SU-DHL-6 (cell line): ENCODE data around the gene SAMSN1.

Source experiments
- H2AFZ ChIP-seq: fragments of 200-600 bp; sonication (generic); 2 replicates; pipeline ENCODE4 v1.6.1; 2014; ENCODE audit warnings: low read depth, mild to moderate bottlenecking, moderate library complexity, mixed read lengths, antibody characterized with exemption, low read length; ENCODE audit not compliant: severe bottlenecking
- H3F3A ChIP-seq: fragments of 200-600 bp; shearing (Covaris generic); 2 replicates; pipeline ENCODE4 v1.6.0; 2016; ENCODE audit warnings: antibody characterized with exemption, mild to moderate bottlenecking; ENCODE audit not compliant: insufficient read depth
- H3K27ac ChIP-seq: fragments of 200-600 bp; sonication (generic); 2 replicates; pipeline ENCODE4 v1.5.1; 2016; ENCODE audit warnings: low read depth, mild to moderate bottlenecking, low read length, moderate library complexity, mixed read lengths
- H3K27me3 ChIP-seq: fragments of 200-600 bp; sonication (generic), shearing (Covaris generic); 2 replicates; pipeline ENCODE4 v1.6.0; 2014; ENCODE audit warnings: mild to moderate bottlenecking, low read length
- H3K36me3 ChIP-seq: fragments of 200-600 bp; sonication (generic); 2 replicates; pipeline ENCODE4 v1.6.1; 2014; ENCODE audit warnings: mild to moderate bottlenecking, low read length, mixed read lengths
- H3K4me2 ChIP-seq: fragments of 300-600, 200-600 bp; shearing (Covaris generic), sonication (generic); 2 replicates; pipeline ENCODE4 v1.6.0; 2014; ENCODE audit warnings: low read length, low read depth, mild to moderate bottlenecking; ENCODE audit not compliant: poor library complexity, severe bottlenecking
- H3K4me3 ChIP-seq: fragments of 200-600 bp; sonication (generic); 2 replicates; pipeline ENCODE4 v1.5.1; 2014; ENCODE audit warnings: antibody characterized with exemption, low read length, mild to moderate bottlenecking, mixed read lengths; ENCODE audit not compliant: insufficient read depth, poor library complexity, severe bottlenecking
- H3K79me2 ChIP-seq: fragments of 200-600 bp; sonication (generic); 2 replicates; pipeline ENCODE4 v1.6.1; 2014; ENCODE audit warnings: mild to moderate bottlenecking, low read length, moderate library complexity; ENCODE audit not compliant: insufficient read depth
- H3K9ac ChIP-seq: fragments of 200-600 bp; sonication (generic); 2 replicates; pipeline ENCODE4 v1.7.0; 2014; ENCODE audit warnings: mild to moderate bottlenecking, low read length
- H3K9me2 ChIP-seq: fragments of 200-600 bp; sonication (generic); replicated peaks from 2 replicates; pipeline ENCODE4 v1.6.1; 2014; ENCODE audit warnings: low read length; ENCODE audit not compliant: insufficient read depth
- H3K9me3 ChIP-seq: fragments of 200-600 bp; sonication (generic); 2 replicates; pipeline ENCODE4 v1.6.1; 2014; ENCODE audit warnings: low read length, mixed read lengths; ENCODE audit not compliant: insufficient read depth
- H4K20me1 ChIP-seq: fragments of 200-600 bp; sonication (generic); 2 replicates; pipeline ENCODE4 v1.6.1; 2014; ENCODE audit warnings: low read depth, mild to moderate bottlenecking, antibody characterized with exemption, low read length, moderate library complexity, mixed read lengths
- EZH2phosphoT487 ChIP-seq: fragments of 200-600 bp; sonication (generic), shearing (Covaris generic); conservative IDR thresholded peaks from 2 replicates; pipeline ENCODE4 v1.6.1; 2018; ENCODE audit warnings: mild to moderate bottlenecking, antibody characterized with exemption, low read length, moderate library complexity, mixed read lengths
- TF ChIP-seq, protein P1 (sequence below): fragments of 200-600 bp; sonication (generic); IDR thresholded peaks from one replicate; pipeline ENCODE4 v1.5.1; 2017; ENCODE audit warnings: antibody characterized with exemption, mild to moderate bottlenecking, low read length, moderate library complexity; ENCODE audit not compliant: insufficient read depth, poor library complexity, severe bottlenecking

Gene SAMSN1

DNA sequence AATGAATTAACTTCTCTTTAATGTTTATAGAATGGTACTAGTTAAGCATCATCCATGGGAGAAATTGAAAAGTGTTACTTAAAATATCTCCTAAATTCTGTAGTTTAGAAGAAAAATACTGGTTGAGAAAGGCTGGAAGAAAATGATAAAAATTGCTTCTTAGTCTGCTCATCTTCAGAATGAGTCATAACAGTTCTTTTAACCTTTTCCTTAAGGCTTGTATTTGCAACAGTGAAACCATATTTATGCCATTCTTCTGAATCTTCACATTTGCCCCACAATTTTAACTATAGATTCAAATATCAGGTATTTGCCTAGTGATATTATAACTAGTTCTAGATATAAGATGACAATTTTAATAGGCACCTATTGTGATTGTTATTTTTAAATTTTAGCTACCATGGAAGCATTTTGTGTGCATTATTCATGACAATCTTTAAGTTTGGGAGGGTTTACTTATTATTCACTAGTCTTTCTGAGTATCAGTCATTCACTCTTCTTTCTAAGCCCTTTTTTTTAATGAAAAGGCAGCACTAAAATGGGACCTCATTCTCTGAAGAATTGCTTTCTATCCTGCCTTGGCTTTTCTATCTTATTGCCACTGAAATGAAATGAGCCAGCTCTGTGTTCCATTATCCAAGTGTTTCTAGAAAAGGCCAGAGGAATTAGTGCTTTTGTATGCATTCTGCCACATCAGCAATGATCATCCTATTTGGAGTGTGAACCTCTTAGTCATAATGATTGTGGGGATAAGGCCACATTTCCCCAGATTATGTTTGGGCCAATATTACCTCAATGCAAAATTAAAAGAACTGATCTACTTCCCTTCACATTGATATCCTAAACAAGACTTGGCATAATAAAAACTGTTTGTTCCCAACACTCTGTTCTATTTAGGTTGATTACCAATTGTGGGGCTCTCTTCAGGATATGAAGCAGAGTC, 58.4 kb downstream of the SAMSN1 start:
- H3K9me2 ChIP-seq: no peaks in the 10 kb centered on the region
- H3K36me3 ChIP-seq: no peaks in the 10 kb centered on the region; the same call in 1 of the 2 replicates
- TF ChIP-seq, protein P1, sequence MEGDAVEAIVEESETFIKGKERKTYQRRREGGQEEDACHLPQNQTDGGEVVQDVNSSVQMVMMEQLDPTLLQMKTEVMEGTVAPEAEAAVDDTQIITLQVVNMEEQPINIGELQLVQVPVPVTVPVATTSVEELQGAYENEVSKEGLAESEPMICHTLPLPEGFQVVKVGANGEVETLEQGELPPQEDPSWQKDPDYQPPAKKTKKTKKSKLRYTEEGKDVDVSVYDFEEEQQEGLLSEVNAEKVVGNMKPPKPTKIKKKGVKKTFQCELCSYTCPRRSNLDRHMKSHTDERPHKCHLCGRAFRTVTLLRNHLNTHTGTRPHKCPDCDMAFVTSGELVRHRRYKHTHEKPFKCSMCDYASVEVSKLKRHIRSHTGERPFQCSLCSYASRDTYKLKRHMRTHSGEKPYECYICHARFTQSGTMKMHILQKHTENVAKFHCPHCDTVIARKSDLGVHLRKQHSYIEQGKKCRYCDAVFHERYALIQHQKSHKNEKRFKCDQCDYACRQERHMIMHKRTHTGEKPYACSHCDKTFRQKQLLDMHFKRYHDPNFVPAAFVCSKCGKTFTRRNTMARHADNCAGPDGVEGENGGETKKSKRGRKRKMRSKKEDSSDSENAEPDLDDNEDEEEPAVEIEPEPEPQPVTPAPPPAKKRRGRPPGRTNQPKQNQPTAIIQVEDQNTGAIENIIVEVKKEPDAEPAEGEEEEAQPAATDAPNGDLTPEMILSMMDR: no peak
- TF ChIP-seq EZH2phosphoT487: no peak
- no peaks in the 10 kb centered on the region for H3K27me3 ChIP-seq
- no peak overlapping the region for H3K27ac ChIP-seq
- H2AFZ ChIP-seq: no peak overlapping the region
- H3K79me2 ChIP-seq: no peaks in the 10 kb centered on the region
- no peaks in the 10 kb centered on the region; the same call in 1 of the 2 replicates for H3F3A ChIP-seq
- no peak overlapping the region for H3K4me3 ChIP-seq
- no peak overlapping the region for H3K9ac ChIP-seq
- no peak overlapping the region for H3K4me2 ChIP-seq
- no peaks in the 10 kb centered on the region for H3K9me3 ChIP-seq
- no peaks in the 10 kb centered on the region for H4K20me1 ChIP-seq

DNA sequence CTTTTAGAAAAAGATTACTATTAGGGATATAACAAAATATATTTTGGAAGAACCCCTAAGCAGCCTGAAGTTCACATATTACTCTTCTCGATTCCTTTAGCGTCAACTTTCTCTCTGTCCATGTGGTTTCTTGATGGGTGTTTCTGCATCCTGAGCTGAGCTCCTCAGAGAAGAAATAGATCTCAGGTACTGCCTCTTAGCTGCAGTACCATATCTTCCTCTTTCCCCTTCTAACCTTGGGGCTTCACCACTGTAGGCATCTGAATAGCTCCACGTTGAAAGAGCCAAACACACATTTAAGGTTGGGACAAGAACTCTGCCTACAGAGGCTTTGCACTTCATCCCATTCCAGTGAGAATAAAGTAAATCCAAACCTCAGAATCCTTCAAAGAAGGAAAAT, 59.2 kb downstream of the SAMSN1 start:
- H2AFZ ChIP-seq: no peak overlapping the region
- TF ChIP-seq EZH2phosphoT487: no peak
- no peaks in the 10 kb centered on the region for H3K9me2 ChIP-seq
- H3K36me3 ChIP-seq: no peaks in the 10 kb centered on the region; the same call in 1 of the 2 replicates
- no peak overlapping the region for H3K27ac ChIP-seq
- no peak overlapping the region for H3K4me3 ChIP-seq
- H3F3A ChIP-seq: no peaks in the 10 kb centered on the region; the same call in 1 of the 2 replicates
- H3K27me3 ChIP-seq: no peaks in the 10 kb centered on the region
- H3K9ac ChIP-seq: no peak overlapping the region
- no peak overlapping the region for H3K4me2 ChIP-seq
- no peaks in the 10 kb centered on the region for H4K20me1 ChIP-seq
- H3K79me2 ChIP-seq: no peaks in the 10 kb centered on the region
- H3K9me3 ChIP-seq: no peaks in the 10 kb centered on the region

DNA sequence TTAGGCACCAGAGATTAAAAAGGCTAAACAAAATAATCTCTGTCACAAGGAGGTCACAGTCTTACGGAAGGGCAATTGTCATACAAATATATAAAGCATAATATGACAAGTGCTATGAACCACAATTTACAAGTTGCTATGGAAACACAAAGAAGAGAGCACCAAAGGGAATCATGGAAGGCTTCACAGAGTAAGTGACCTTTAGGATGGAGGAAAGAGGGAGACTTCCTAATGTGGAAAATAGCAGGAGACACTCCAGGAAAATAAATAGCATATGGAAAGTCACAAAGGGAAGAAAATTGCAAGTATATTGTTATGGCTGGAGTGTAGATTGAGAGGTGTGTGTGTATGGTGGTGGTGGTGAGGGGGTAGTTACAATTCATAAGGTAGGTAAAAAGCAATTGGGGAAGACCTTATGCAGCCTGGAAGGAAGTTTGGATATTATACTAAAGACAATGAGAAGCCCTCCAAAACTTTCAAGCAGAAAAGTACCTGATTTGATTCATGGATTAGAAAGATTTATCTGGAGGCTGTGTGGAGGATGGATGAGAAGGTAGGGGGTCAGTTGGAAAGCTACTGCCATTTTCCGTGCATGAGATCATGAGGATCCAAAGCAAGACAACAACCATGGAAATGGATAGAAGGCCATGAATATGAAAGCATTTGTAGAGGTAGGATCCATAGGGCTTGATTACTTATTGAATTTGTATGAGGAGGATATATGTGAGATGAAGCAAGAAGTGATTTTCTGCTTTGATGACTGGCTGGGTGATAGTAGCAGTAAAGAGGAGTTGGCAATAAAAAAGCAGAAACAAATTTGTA, 61.7 kb downstream of the SAMSN1 start:
- no peaks in the 10 kb centered on the region; the same call in 1 of the 2 replicates for H3F3A ChIP-seq
- no peak overlapping the region for H2AFZ ChIP-seq
- no peaks in the 10 kb centered on the region for H4K20me1 ChIP-seq
- H3K27me3 ChIP-seq: no peaks in the 10 kb centered on the region
- no peak overlapping the region for H3K9ac ChIP-seq
- H3K79me2 ChIP-seq: no peaks in the 10 kb centered on the region
- no peak overlapping the region for H3K27ac ChIP-seq
- no peak overlapping the region for H3K4me3 ChIP-seq
- TF ChIP-seq, protein P1: no peak
- H3K4me2 ChIP-seq: no peak overlapping the region
- no peaks in the 10 kb centered on the region for H3K9me2 ChIP-seq
- H3K36me3 ChIP-seq: no peaks in the 10 kb centered on the region; the same call in 1 of the 2 replicates
- no peaks in the 10 kb centered on the region for H3K9me3 ChIP-seq
